Astrocyte (in vitro differentiated cells and primary cell): ENCODE results near the gene LAMA5.

Experiments
- CTCF ChIP-seq: IDR thresholded peaks from 2 replicates; pipeline ENCODE4 v1.5.1; 2011; ENCODE audit warnings: low read depth, mild to moderate bottlenecking, inconsistent platforms, low read length, moderate library complexity; ENCODE audit not compliant: insufficient read depth
- EZH2 ChIP-seq: IDR thresholded peaks from 2 replicates; pipeline ENCODE4 v1.6.1; 2012; ENCODE audit warnings: mild to moderate bottlenecking, low read length, inconsistent platforms; ENCODE audit not compliant: insufficient read depth

- TF ChIP-seq CTCF (no peak), EZH2 (no peak)
Observed at GRCh38 chr20:62400021-62400420, 32.9 kb upstream of the LAMA5 start.
